Activated naive CD8-positive, alpha-beta T cell treated with anti-CD3 and anti-CD28 coated beads, Interleukin-2, amount 10 ng/mL, durations not matched to agents 7 days and 5 days (primary cell): Measurements from ENCODE around the gene LRRC18. TPM values are rescaled to one million over a fixed set of nuclear protein-coding genes. Genes with fewer than 3 reads are reported as not detected.

Experiments
- ATAC-seq: fragments of 150-1000 bp; cut with Tn5 transposase; one replicate; pipeline ENCODE4 v1.10.0; 2021; ENCODE audit warnings: low read depth, moderate library complexity
- POLR2A ChIA-PET: fragments of 350-600 bp; sonication (Branson Sonifier 250); formaldehyde crosslinking; loops from one replicate; lab custom pipeline; 2021; ENCODE audit warnings: antibody characterized with exemption; lab: Charles Lee
- DNase-seq: peaks from one replicate; pipeline ENCODE4 v3.0.0; 2021
- H3K27ac Mint-ChIP-seq: one replicate; pipeline ENCODE4 v1.8.0; 2022; ENCODE audit warnings: mild to moderate bottlenecking, mixed read lengths
- H3K27me3 Mint-ChIP-seq: one replicate; pipeline ENCODE4 v1.8.0; 2022; ENCODE audit warnings: mild to moderate bottlenecking, moderate library complexity, mixed read lengths
- H3K36me3 Mint-ChIP-seq: one replicate; pipeline ENCODE4 v1.8.0; 2021; ENCODE audit warnings: mild to moderate bottlenecking, mixed read lengths
- H3K4me1 Mint-ChIP-seq: one replicate; pipeline ENCODE4 v1.8.0; 2021; ENCODE audit warnings: mixed read lengths
- H3K4me3 Mint-ChIP-seq: one replicate; pipeline ENCODE4 v1.8.0; 2022; ENCODE audit warnings: mild to moderate bottlenecking, moderate library complexity, mixed read lengths
- H3K9me3 Mint-ChIP-seq: one replicate; pipeline ENCODE4 v1.8.0; 2021; ENCODE audit warnings: mixed read lengths
- microRNA-seq: library from miRNA; unstranded; fragments of <30 nt; microRNA quantifications from one replicate; pipeline ENCODE4 v1.2.0, GENCODE V29; 2022
- total RNA-seq, 2 experiments: library from RNA; stranded (reverse); gene quantifications; one replicate each; pipeline ENCODE4 v1.2.3, GENCODE V29; 2021

LRRC18 gene
- total RNA-seq, 2 experiments from 2014 or later, result 0.25 TPM; not detected in 1

- DNase-seq, result no peak
- Mint-ChIP-seq H3K4me1 (peaks cover 2% of the 10 kb centered on the region), H3K4me3 (no peak overlapping the region), H3K27ac (no peak overlapping the region), H3K27me3 (peaks cover 1% of the 10 kb centered on the region), H3K9me3 (no peaks in the 10 kb centered on the region), H3K36me3 (no peaks in the 10 kb centered on the region)
- ATAC-seq, result no peak
- POLR2A ChIA-PET, result no interaction called here
Measured at GRCh38 chr10:48878091-48878490, 61.5 kb downstream of the LRRC18 start.

GRCh38 chr10:48872234-48872633 lies 67.4 kb downstream of the LRRC18 start:
- no peaks in the 10 kb centered on the region for H3K27me3 Mint-ChIP-seq
- no peak for ATAC-seq
- H3K36me3 Mint-ChIP-seq, result no peaks in the 10 kb centered on the region
- POLR2A ChIA-PET, result no interaction called here
- H3K9me3 Mint-ChIP-seq, result no peaks in the 10 kb centered on the region
- H3K4me3 Mint-ChIP-seq, result no peak overlapping the region
- no peak overlapping the region for H3K27ac Mint-ChIP-seq
- H3K4me1 Mint-ChIP-seq, result peaks cover 6% of the 10 kb centered on the region
- DNase-seq, result no peak

Small RNAs within 50 kb of the gene (microRNA-seq; reads per million reads assigned to microRNA genes)
- gene MIR4294, result not detected

Other genes starting within 250 kb of the LRRC18 start
- not detected for gene VSTM4, start 175.7 kb upstream of the LRRC18 start, total RNA-seq
- not detected for gene FAM170B, start 194.2 kb upstream of the LRRC18 start, total RNA-seq
- gene TMEM273, start 248.6 kb upstream of the LRRC18 start, total RNA-seq, result 10 to 100 TPM; 11.2 to 12.3 TPM